SU-DHL-6 (cell line): ENCODE data around the gene PALMD.

ENCODE experiments used
- H2AFZ ChIP-seq: fragments of 200-600 bp; sonication (generic); 2 replicates; pipeline ENCODE4 v1.6.1; 2014; ENCODE audit warnings: low read depth, mild to moderate bottlenecking, moderate library complexity, mixed read lengths, antibody characterized with exemption, low read length; ENCODE audit not compliant: severe bottlenecking
- H3F3A ChIP-seq: fragments of 200-600 bp; shearing (Covaris generic); 2 replicates; pipeline ENCODE4 v1.6.0; 2016; ENCODE audit warnings: antibody characterized with exemption, mild to moderate bottlenecking; ENCODE audit not compliant: insufficient read depth
- H3K27ac ChIP-seq: fragments of 200-600 bp; sonication (generic); 2 replicates; pipeline ENCODE4 v1.5.1; 2016; ENCODE audit warnings: low read depth, mild to moderate bottlenecking, low read length, moderate library complexity, mixed read lengths
- H3K27me3 ChIP-seq: fragments of 200-600 bp; sonication (generic), shearing (Covaris generic); 2 replicates; pipeline ENCODE4 v1.6.0; 2014; ENCODE audit warnings: mild to moderate bottlenecking, low read length
- H3K36me3 ChIP-seq: fragments of 200-600 bp; sonication (generic); 2 replicates; pipeline ENCODE4 v1.6.1; 2014; ENCODE audit warnings: mild to moderate bottlenecking, low read length, mixed read lengths
- H3K4me2 ChIP-seq: fragments of 300-600, 200-600 bp; shearing (Covaris generic), sonication (generic); 2 replicates; pipeline ENCODE4 v1.6.0; 2014; ENCODE audit warnings: low read length, low read depth, mild to moderate bottlenecking; ENCODE audit not compliant: poor library complexity, severe bottlenecking
- H3K4me3 ChIP-seq: fragments of 200-600 bp; sonication (generic); 2 replicates; pipeline ENCODE4 v1.5.1; 2014; ENCODE audit warnings: antibody characterized with exemption, low read length, mild to moderate bottlenecking, mixed read lengths; ENCODE audit not compliant: insufficient read depth, poor library complexity, severe bottlenecking
- H3K79me2 ChIP-seq: fragments of 200-600 bp; sonication (generic); 2 replicates; pipeline ENCODE4 v1.6.1; 2014; ENCODE audit warnings: mild to moderate bottlenecking, low read length, moderate library complexity; ENCODE audit not compliant: insufficient read depth
- H3K9ac ChIP-seq: fragments of 200-600 bp; sonication (generic); 2 replicates; pipeline ENCODE4 v1.7.0; 2014; ENCODE audit warnings: mild to moderate bottlenecking, low read length
- H3K9me2 ChIP-seq: fragments of 200-600 bp; sonication (generic); replicated peaks from 2 replicates; pipeline ENCODE4 v1.6.1; 2014; ENCODE audit warnings: low read length; ENCODE audit not compliant: insufficient read depth
- H3K9me3 ChIP-seq: fragments of 200-600 bp; sonication (generic); 2 replicates; pipeline ENCODE4 v1.6.1; 2014; ENCODE audit warnings: low read length, mixed read lengths; ENCODE audit not compliant: insufficient read depth
- H4K20me1 ChIP-seq: fragments of 200-600 bp; sonication (generic); 2 replicates; pipeline ENCODE4 v1.6.1; 2014; ENCODE audit warnings: low read depth, mild to moderate bottlenecking, antibody characterized with exemption, low read length, moderate library complexity, mixed read lengths
- EZH2phosphoT487 ChIP-seq: fragments of 200-600 bp; sonication (generic), shearing (Covaris generic); conservative IDR thresholded peaks from 2 replicates; pipeline ENCODE4 v1.6.1; 2018; ENCODE audit warnings: mild to moderate bottlenecking, antibody characterized with exemption, low read length, moderate library complexity, mixed read lengths
- TF ChIP-seq, protein P1 (sequence below): fragments of 200-600 bp; sonication (generic); IDR thresholded peaks from one replicate; pipeline ENCODE4 v1.5.1; 2017; ENCODE audit warnings: antibody characterized with exemption, mild to moderate bottlenecking, low read length, moderate library complexity; ENCODE audit not compliant: insufficient read depth, poor library complexity, severe bottlenecking

Gene PALMD

DNA sequence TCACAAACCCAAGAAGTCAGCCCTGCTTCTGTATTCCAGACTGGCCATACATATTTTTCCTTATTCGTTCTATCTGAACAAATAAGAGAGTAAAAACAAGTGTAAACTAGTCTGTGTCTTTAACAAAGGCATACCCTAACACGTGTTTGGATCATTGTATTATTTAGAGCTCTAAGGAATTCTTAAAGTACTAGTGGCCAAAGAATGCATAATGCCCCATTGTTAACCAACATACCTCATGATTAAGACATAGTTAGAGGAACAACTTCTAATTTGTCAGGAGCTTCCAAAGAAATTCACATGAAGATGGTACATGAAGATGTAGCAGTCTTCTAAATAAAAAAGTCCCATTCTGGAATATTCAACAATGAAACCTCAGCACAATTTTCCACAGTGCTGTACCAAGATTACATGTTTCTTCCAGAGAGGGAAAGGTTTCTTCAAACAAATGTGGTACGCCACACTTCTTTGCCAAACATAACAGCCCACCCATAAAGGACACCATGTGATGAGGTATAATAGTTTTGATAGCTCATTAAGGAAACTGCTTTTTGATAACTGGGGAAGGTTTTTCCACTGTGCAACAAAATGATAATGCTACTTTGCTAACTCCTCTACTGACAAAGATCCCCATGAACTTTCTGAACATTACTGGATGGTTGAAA, 5.0 kb downstream of the PALMD start:
- no peaks in the 10 kb centered on the region for H3K9me3 ChIP-seq
- H3K4me2 ChIP-seq = no peak overlapping the region
- H3K9ac ChIP-seq = no peak overlapping the region
- H3K27ac ChIP-seq = no peak overlapping the region
- no peaks in the 10 kb centered on the region for H3F3A ChIP-seq
- no peaks in the 10 kb centered on the region for H3K79me2 ChIP-seq
- no peak for TF ChIP-seq EZH2phosphoT487
- TF ChIP-seq, protein P1, sequence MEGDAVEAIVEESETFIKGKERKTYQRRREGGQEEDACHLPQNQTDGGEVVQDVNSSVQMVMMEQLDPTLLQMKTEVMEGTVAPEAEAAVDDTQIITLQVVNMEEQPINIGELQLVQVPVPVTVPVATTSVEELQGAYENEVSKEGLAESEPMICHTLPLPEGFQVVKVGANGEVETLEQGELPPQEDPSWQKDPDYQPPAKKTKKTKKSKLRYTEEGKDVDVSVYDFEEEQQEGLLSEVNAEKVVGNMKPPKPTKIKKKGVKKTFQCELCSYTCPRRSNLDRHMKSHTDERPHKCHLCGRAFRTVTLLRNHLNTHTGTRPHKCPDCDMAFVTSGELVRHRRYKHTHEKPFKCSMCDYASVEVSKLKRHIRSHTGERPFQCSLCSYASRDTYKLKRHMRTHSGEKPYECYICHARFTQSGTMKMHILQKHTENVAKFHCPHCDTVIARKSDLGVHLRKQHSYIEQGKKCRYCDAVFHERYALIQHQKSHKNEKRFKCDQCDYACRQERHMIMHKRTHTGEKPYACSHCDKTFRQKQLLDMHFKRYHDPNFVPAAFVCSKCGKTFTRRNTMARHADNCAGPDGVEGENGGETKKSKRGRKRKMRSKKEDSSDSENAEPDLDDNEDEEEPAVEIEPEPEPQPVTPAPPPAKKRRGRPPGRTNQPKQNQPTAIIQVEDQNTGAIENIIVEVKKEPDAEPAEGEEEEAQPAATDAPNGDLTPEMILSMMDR = no peak
- no peaks in the 10 kb centered on the region for H3K27me3 ChIP-seq
- H3K36me3 ChIP-seq = no peaks in the 10 kb centered on the region
- H3K9me2 ChIP-seq = no peaks in the 10 kb centered on the region
- H2AFZ ChIP-seq = no peak overlapping the region
- no peak overlapping the region for H3K4me3 ChIP-seq
- H4K20me1 ChIP-seq = no peaks in the 10 kb centered on the region

DNA sequence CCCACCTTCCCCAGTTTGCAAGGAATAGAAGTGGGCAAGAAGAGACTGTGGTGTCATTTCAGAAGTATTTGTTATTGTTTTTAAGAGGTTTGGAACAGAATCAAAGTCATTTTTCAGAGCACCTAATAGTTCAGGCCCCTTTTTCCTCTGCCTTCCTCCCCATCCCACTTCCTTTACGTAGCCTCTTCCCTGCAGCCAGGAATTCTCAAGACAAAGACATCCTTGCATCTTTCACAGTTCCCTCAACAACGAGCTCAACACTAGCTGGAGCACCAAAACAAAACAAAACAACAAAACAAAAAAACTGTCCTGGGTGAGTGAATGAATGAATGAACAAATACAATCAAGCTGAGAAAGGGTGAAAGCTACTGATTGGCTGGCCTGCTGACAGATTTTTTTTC, 7.0 kb downstream of the PALMD start:
- no peak overlapping the region for H3K27ac ChIP-seq
- no peak overlapping the region for H3K9ac ChIP-seq
- TF ChIP-seq, protein P1 = no peak
- no peak for TF ChIP-seq EZH2phosphoT487
- H3K4me3 ChIP-seq = no peak overlapping the region
- H3K79me2 ChIP-seq = no peaks in the 10 kb centered on the region
- H3K36me3 ChIP-seq = no peaks in the 10 kb centered on the region
- no peaks in the 10 kb centered on the region for H3F3A ChIP-seq
- H3K27me3 ChIP-seq = no peaks in the 10 kb centered on the region
- H2AFZ ChIP-seq = no peak overlapping the region
- no peaks in the 10 kb centered on the region for H3K9me2 ChIP-seq
- no peaks in the 10 kb centered on the region for H3K9me3 ChIP-seq
- H3K4me2 ChIP-seq = no peak overlapping the region
- no peaks in the 10 kb centered on the region for H4K20me1 ChIP-seq

- Histone ChIP-seq H3F3A (no peaks in the 10 kb centered on the region), H3K4me2 (no peak overlapping the region), H3K9me2 (no peaks in the 10 kb centered on the region), H3K9ac (no peak overlapping the region), H3K36me3 (no peaks in the 10 kb centered on the region), H3K27ac (no peak overlapping the region), H3K27me3 (no peaks in the 10 kb centered on the region), H3K79me2 (no peaks in the 10 kb centered on the region), H4K20me1 (no peaks in the 10 kb centered on the region), H2AFZ (no peak overlapping the region), H3K9me3 (no peaks in the 10 kb centered on the region), H3K4me3 (no peak overlapping the region)
- TF ChIP-seq EZH2phosphoT487 = no peak
- TF ChIP-seq, protein P1 = no peak
Observed at GRCh38 chr1:99655376-99655775, 9.5 kb downstream of the PALMD start.
